HCT116 (cell line): ENCODE results near the gene DNTT. TPM values are rescaled to one million over a fixed set of nuclear protein-coding genes. Genes with fewer than 3 reads are reported as not detected.

Experiments used
- ATAC-seq: fragments of 200-7000 bp; cut with Tn5 transposase; 2 replicates; pipeline ENCODE4 v1.9.1; 2020; ENCODE audit warnings: mild to moderate bottlenecking, moderate library complexity
- BruUV-seq: library from RNA; stranded (reverse); fragments of 400-500 nt; replicated peaks from 2 replicates; lab custom pipeline; 2021; lab: Mats Ljungman, UMichigan
- CTCF ChIA-PET: fragments of 300-600 bp; sonication (Branson Sonifier 250); formaldehyde crosslinking; loops from one replicate; lab custom pipeline; 2021; ENCODE audit warnings: antibody characterized with exemption; lab: Charles Lee
- POLR2A ChIA-PET: fragments of 300-600, 350-600 bp; sonication (Branson Sonifier 250); formaldehyde crosslinking; loops from one replicate; lab custom pipeline; 2021; ENCODE audit warnings: antibody characterized with exemption; lab: Charles Lee
- RAD21 ChIA-PET, 2 experiments: fragments of 300-600 bp; sonication (Branson Sonifier 250); formaldehyde crosslinking; loops; one replicate each; lab custom pipeline; 2023; ENCODE audit warnings: low total read pairs in 2 of 2; ENCODE audit not compliant: uncharacterized antibody in 2 of 2, unreplicated experiment in 2 of 2, low non-redundant PET in 1 of 2; lab: Charles Lee
- DNase-seq: peaks from one replicate; pipeline ENCODE4 v3.0.0-alpha.2; 2010; ENCODE audit warnings: low read depth, low spot score
- H2AFZ ChIP-seq: fragments of 200-600 bp; shearing (Covaris generic), sonication (generic); 2 replicates; pipeline ENCODE4 v1.6.1; 2017; ENCODE audit warnings: low read depth, mixed run types, mixed read lengths, antibody characterized with exemption, low read length; ENCODE audit not compliant: poor library complexity, severe bottlenecking
- H3K27ac ChIP-seq: 2 replicates; pipeline ENCODE4 v1.5.1; 2012; ENCODE audit warnings: low read depth, low read length
- H3K27me3 ChIP-seq: fragments of 200-600 bp; sonication (generic); 2 replicates; pipeline ENCODE4 v1.6.1; 2016; ENCODE audit warnings: mixed run types, low read length, mixed read lengths; ENCODE audit not compliant: insufficient read depth
- H3K36me3 ChIP-seq, 2 experiments: fragments of 200-500 bp in 1 of 2; fragments of 200-600 bp in 1 of 2; sonication (Bioruptor generic) in 1 of 2; sonication (generic) in 1 of 2; 2 replicates each; pipeline versions ENCODE4 v1.5.1 to v1.6.1; 2014 to 2016; ENCODE audit warnings: low read length in 2 of 2, inconsistent platforms in 1 of 2, mixed read lengths in 1 of 2, mixed run types in 1 of 2; ENCODE audit not compliant: insufficient read depth in 2 of 2, control insufficient read depth in 1 of 2
- H3K4me1 ChIP-seq, 2 experiments: fragments of 200-600 bp in 1 of 2; sonication (generic) in 1 of 2; 2 replicates each; pipeline versions ENCODE4 v1.5.1 to v1.6.1; 2012 to 2017; ENCODE audit warnings: low read length in 2 of 2, inconsistent platforms in 1 of 2, mild to moderate bottlenecking in 1 of 2, mixed read lengths in 1 of 2, mixed run types in 1 of 2, moderate library complexity in 1 of 2; ENCODE audit not compliant: insufficient read depth in 2 of 2, control insufficient read depth in 1 of 2
- H3K4me2 ChIP-seq: fragments of 200-600 bp; sonication (generic); 2 replicates; pipeline ENCODE4 v1.6.1; 2017; ENCODE audit warnings: mixed run types, low read length, mixed read lengths
- H3K4me3 ChIP-seq, 2 experiments: fragments of 200-600 bp in 1 of 2; sonication (generic) in 1 of 2; replicated peaks in 1 of 2; 2 replicates each; pipeline ENCODE4 v1.5.1; 2011 to 2016; ENCODE audit warnings: low read length in 2 of 2, control low read depth in 1 of 2, low read depth in 1 of 2, mild to moderate bottlenecking in 1 of 2, mixed read lengths in 1 of 2, mixed run types in 1 of 2
- H3K79me2 ChIP-seq: fragments of 200-600 bp; sonication (generic); 2 replicates; pipeline ENCODE4 v1.6.1; 2017; ENCODE audit warnings: mild to moderate bottlenecking, mixed run types, low read length, moderate library complexity, mixed read lengths; ENCODE audit not compliant: insufficient read depth
- H3K9ac ChIP-seq: fragments of 200-600 bp; sonication (generic); 2 replicates; pipeline ENCODE4 v1.6.1; 2016; ENCODE audit warnings: low read length, mixed read lengths
- H3K9me2 ChIP-seq: fragments of 200-600 bp; sonication (generic), shearing (Covaris generic); 2 replicates; pipeline ENCODE4 v1.6.1; 2017; ENCODE audit warnings: mixed run types, mild to moderate bottlenecking, moderate library complexity; ENCODE audit not compliant: insufficient read depth
- H3K9me3 ChIP-seq, 2 experiments: fragments of 200-500 bp in 1 of 2; fragments of 200-600 bp in 1 of 2; sonication (Bioruptor generic) in 1 of 2; sonication (generic) in 1 of 2; 2 replicates each; pipeline ENCODE4 v1.6.1; 2014 to 2017; ENCODE audit warnings: low read length in 2 of 2, mixed read lengths in 2 of 2, inconsistent platforms in 1 of 2, low read depth in 1 of 2, mild to moderate bottlenecking in 1 of 2, mixed run types in 1 of 2, moderate library complexity in 1 of 2; ENCODE audit not compliant: control insufficient read depth in 1 of 2, insufficient read depth in 1 of 2
- H4K20me1 ChIP-seq: fragments of 200-600 bp; sonication (generic), shearing (Covaris generic); 2 replicates; pipeline ENCODE4 v1.6.1; 2017; ENCODE audit warnings: mixed run types, mild to moderate bottlenecking, moderate library complexity; ENCODE audit not compliant: insufficient read depth
- EGR1 ChIP-seq: IDR thresholded peaks from 2 replicates; pipeline ENCODE4 v1.6.1; 2012; ENCODE audit warnings: low read depth
- ELF1 ChIP-seq: IDR thresholded peaks from 2 replicates; pipeline ENCODE4 v1.6.1; 2012; ENCODE audit warnings: low read depth, borderline replicate concordance
- POLR2A ChIP-seq: IDR thresholded peaks from 2 replicates; pipeline ENCODE4 v1.7.0; 2011; ENCODE audit warnings: borderline replicate concordance; ENCODE audit not compliant: insufficient read depth, insufficient read length; ENCODE audit errors: extremely low read depth
- POLR2AphosphoS5 ChIP-seq: IDR thresholded peaks from 2 replicates; pipeline ENCODE4 v1.6.1; 2011; ENCODE audit warnings: mild to moderate bottlenecking, low read depth, low read length, moderate library complexity
- RAD21 ChIP-seq: IDR thresholded peaks from 2 replicates; pipeline ENCODE4 v1.6.1; 2012; ENCODE audit warnings: low read depth, mild to moderate bottlenecking
- SIN3A ChIP-seq: IDR thresholded peaks from 2 replicates; pipeline ENCODE4 v1.6.1; 2012; ENCODE audit warnings: low read depth
- SP1 ChIP-seq: IDR thresholded peaks from 2 replicates; pipeline ENCODE4 v1.6.1; 2012; ENCODE audit warnings: low read depth
- TCF7L2 ChIP-seq: IDR thresholded peaks from 2 replicates; pipeline ENCODE4 v1.7.0; 2011; ENCODE audit warnings: borderline replicate concordance, inconsistent platforms; ENCODE audit not compliant: insufficient read depth, insufficient read length; ENCODE audit errors: extremely low read depth
- intact Hi-C: fragments of 100-400 bp; cut with micrococcal nuclease; formaldehyde crosslinking; loops from 2 replicates; pipeline ENCODE4 v1.10.0; 2022
- total RNA-seq: library from RNA; stranded (reverse); gene quantifications from one replicate; pipeline ENCODE4 v1.2.1, GENCODE V29; 2021; ENCODE audit not compliant: unreplicated experiment
- TF ChIP-seq, protein P1 (sequence below): IDR thresholded peaks from 2 replicates; pipeline ENCODE4 v1.6.1; 2011; ENCODE audit warnings: mild to moderate bottlenecking, low read length, moderate library complexity; ENCODE audit not compliant: insufficient replicate concordance; ENCODE audit errors: extremely low read depth

The DNTT gene
- total RNA-seq, 1 experiment from 2014 or later, result not detected

DNA sequence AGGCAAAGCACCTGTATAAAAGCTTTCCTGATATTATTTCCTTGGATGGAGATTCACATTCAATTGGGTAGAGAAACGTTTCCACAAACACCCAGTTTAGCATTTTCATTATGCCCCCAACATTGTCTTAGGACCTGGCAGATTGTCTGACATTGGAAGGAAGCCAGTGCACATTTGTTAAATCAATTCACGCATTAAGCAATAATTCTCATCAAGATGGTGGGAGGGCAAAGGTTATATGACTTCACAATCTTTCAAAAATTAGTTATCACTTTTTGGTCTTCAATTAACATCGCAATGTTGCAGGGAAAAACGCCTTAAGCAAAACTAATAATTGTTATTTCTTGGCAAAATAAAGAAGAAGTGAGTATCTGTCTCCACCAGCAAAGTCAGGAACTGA, 38.2 kb downstream of the DNTT start:
- H3K9me3 ChIP-seq, result peaks cover 0 to 5% of the 10 kb centered on the region in 2 experiments; a peak in 2 of 4 replicates
- TF ChIP-seq SIN3A (no peak), ELF1 (no peak), EGR1 (no peak), RAD21 (no peak)
- no peaks in the 10 kb centered on the region for H3K27me3 ChIP-seq
- no peaks in the 10 kb centered on the region for H3K9me2 ChIP-seq
- H3K4me3 ChIP-seq, result no peak overlapping the region
- H2AFZ ChIP-seq, result no peak overlapping the region
- H3K4me1 ChIP-seq, result no peaks in the 10 kb centered on the region
- no peaks in the 10 kb centered on the region for H4K20me1 ChIP-seq
- RAD21 ChIA-PET, result no interaction called here
- H3K4me2 ChIP-seq, result no peak overlapping the region
- DNase-seq, result no peak
- CTCF ChIA-PET, result interaction anchor here (1.3 kb wide), 1 partner anchor 113 kb away, joined by 4 read pairs; no protein-coding TSS in a partner anchor
- BruUV-seq, result no TSS peak
- intact Hi-C loops, result no loop called here
- H3K36me3 ChIP-seq, result no peaks in the 10 kb centered on the region
- H3K9ac ChIP-seq, result no peak overlapping the region
- POLR2A ChIA-PET, result no interaction called here
- ATAC-seq, result no peak
- H3K27ac ChIP-seq, result no peak overlapping the region
- H3K79me2 ChIP-seq, result no peaks in the 10 kb centered on the region

GRCh38 chr10:96344178-96344577, 39.9 kb downstream of the DNTT start:
- no TSS peak for BruUV-seq
- RAD21 ChIA-PET, result no interaction called here

More at GRCh38 chr10:96344178-96344577, 39.9 kb downstream of the DNTT start:
- H3K4me1 ChIP-seq, result no peaks in the 10 kb centered on the region
- no peaks in the 10 kb centered on the region for H4K20me1 ChIP-seq
- no peak overlapping the region for H3K27ac ChIP-seq
- ChIA-PET CTCF (no interaction called here), POLR2A (no interaction called here)
- H3K9me2 ChIP-seq, result no peaks in the 10 kb centered on the region
- ATAC-seq (no peak), DNase-seq (no peak)
- no peaks in the 10 kb centered on the region for H3K27me3 ChIP-seq
- TF ChIP-seq, protein P1, sequence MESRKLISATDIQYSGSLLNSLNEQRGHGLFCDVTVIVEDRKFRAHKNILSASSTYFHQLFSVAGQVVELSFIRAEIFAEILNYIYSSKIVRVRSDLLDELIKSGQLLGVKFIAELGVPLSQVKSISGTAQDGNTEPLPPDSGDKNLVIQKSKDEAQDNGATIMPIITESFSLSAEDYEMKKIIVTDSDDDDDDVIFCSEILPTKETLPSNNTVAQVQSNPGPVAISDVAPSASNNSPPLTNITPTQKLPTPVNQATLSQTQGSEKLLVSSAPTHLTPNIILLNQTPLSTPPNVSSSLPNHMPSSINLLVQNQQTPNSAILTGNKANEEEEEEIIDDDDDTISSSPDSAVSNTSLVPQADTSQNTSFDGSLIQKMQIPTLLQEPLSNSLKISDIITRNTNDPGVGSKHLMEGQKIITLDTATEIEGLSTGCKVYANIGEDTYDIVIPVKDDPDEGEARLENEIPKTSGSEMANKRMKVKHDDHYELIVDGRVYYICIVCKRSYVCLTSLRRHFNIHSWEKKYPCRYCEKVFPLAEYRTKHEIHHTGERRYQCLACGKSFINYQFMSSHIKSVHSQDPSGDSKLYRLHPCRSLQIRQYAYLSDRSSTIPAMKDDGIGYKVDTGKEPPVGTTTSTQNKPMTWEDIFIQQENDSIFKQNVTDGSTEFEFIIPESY, result no peak
- no peak for TF ChIP-seq TCF7L2
- no peak for TF ChIP-seq SIN3A
- TF ChIP-seq POLR2AphosphoS5, result no peak
- no peak for TF ChIP-seq SP1
- TF ChIP-seq POLR2A, result no peak
- H3K9ac ChIP-seq, result no peak overlapping the region
- no peak overlapping the region for H3K4me3 ChIP-seq
- no peak overlapping the region for H2AFZ ChIP-seq
- no peak overlapping the region for H3K4me2 ChIP-seq
- H3K79me2 ChIP-seq, result no peaks in the 10 kb centered on the region
- no peaks in the 10 kb centered on the region for H3K36me3 ChIP-seq
- intact Hi-C loops, result no loop called here
- H3K9me3 ChIP-seq, result peaks cover 0 to 5% of the 10 kb centered on the region in 2 experiments; a peak in 2 of 4 replicates
